Endothelial cell of umbilical vein (primary cell): Measurements from ENCODE around the gene USP48. TPM values are rescaled to one million over a fixed set of nuclear protein-coding genes. Genes with fewer than 3 reads are reported as not detected.

ENCODE experiments used
- BruUV-seq: library from RNA; stranded (reverse); fragments of 400-500 nt; replicated peaks from 2 replicates; lab custom pipeline; 2021; lab: Mats Ljungman, UMichigan
- CTCF ChIA-PET: fragments of 300-600, 350-600 bp; sonication (Branson Sonifier 250); formaldehyde crosslinking; loops from one replicate; lab custom pipeline; 2021; ENCODE audit warnings: antibody characterized with exemption, inconsistent platforms; lab: Charles Lee
- POLR2A ChIA-PET: fragments of 300-600, 350-600 bp; sonication (Branson Sonifier 250); formaldehyde crosslinking; loops from one replicate; lab custom pipeline; 2021; ENCODE audit warnings: antibody characterized with exemption, inconsistent platforms; lab: Charles Lee
- DNase-seq: peaks from one replicate; pipeline ENCODE4 v3.0.0-alpha.2; 2011; ENCODE audit warnings: low read depth, low spot score
- FAIRE-seq: peaks from 2 replicates; lab custom pipeline; 2011; peaks lifted over from hg19 to GRCh38; lab: Jason Lieb, UNC
- H2AFZ ChIP-seq: 2 replicates; pipeline ENCODE4 v1.6.0; 2012; ENCODE audit warnings: low read depth, low read length, control low read depth, inconsistent platforms
- H3K27ac ChIP-seq: 2 replicates; pipeline ENCODE4 v1.5.1; 2011; ENCODE audit warnings: low read depth, mild to moderate bottlenecking, control low read depth, low read length, moderate library complexity; ENCODE audit not compliant: insufficient read depth
- H3K27me3 ChIP-seq, 2 experiments: 2 replicates each; pipeline versions ENCODE4 v1.6.0 to v1.6.1; 2011; ENCODE audit warnings: low read length in 2 of 2, mixed read lengths in 1 of 2; ENCODE audit not compliant: control insufficient read depth in 2 of 2, insufficient read depth in 2 of 2
- H3K36me3 ChIP-seq, 2 experiments: 2 replicates in 1 of 2; 3 replicates in 1 of 2; pipeline ENCODE4 v1.5.1; 2011; ENCODE audit warnings: low read length in 2 of 2, mild to moderate bottlenecking in 1 of 2, moderate library complexity in 1 of 2; ENCODE audit not compliant: control insufficient read depth in 2 of 2, insufficient read depth in 2 of 2; ENCODE audit errors: extremely low read depth in 1 of 2
- H3K4me1 ChIP-seq: 3 replicates; pipeline ENCODE4 v1.5.1; 2011; ENCODE audit warnings: mild to moderate bottlenecking, low read length; ENCODE audit not compliant: control insufficient read depth, insufficient read depth; ENCODE audit errors: extremely low read depth
- H3K4me2 ChIP-seq: 2 replicates; pipeline ENCODE4 v1.6.1; 2011; ENCODE audit warnings: low read length, control low read depth, mixed read lengths; ENCODE audit not compliant: insufficient read depth
- H3K4me3 ChIP-seq, 3 experiments: fragments of 200-600 bp in 1 of 3; sonication (generic), shearing (Covaris generic) in 1 of 3; replicated peaks in 1 of 3; 2 replicates each; pipeline ENCODE4 v1.5.1; 2011 to 2016; ENCODE audit warnings: control low read depth in 3 of 3, low read length in 3 of 3, mild to moderate bottlenecking in 2 of 3, inconsistent platforms in 1 of 3, low read depth in 1 of 3, moderate library complexity in 1 of 3; ENCODE audit not compliant: insufficient read depth in 1 of 3
- H3K79me2 ChIP-seq: 2 replicates; pipeline ENCODE4 v1.6.0; 2012; ENCODE audit warnings: low read length, inconsistent platforms; ENCODE audit not compliant: control insufficient read depth, insufficient read depth
- H3K9ac ChIP-seq: replicated peaks from 2 replicates; pipeline ENCODE3; 2011; ENCODE audit warnings: low read length, control low read depth; ENCODE audit not compliant: insufficient read depth; ENCODE audit errors: extremely low read depth
- H3K9me1 ChIP-seq: replicated peaks from 3 replicates; pipeline ENCODE4 v1.6.0; 2011; ENCODE audit warnings: mild to moderate bottlenecking, low read length; ENCODE audit not compliant: control insufficient read depth, insufficient read depth; ENCODE audit errors: extremely low read depth
- H3K9me3 ChIP-seq: replicated peaks from 2 replicates; pipeline ENCODE4 v1.5.1; 2012; ENCODE audit warnings: low read length, inconsistent platforms; ENCODE audit not compliant: control insufficient read depth, insufficient read depth
- H4K20me1 ChIP-seq: replicated peaks from 2 replicates; pipeline ENCODE3; 2011; ENCODE audit warnings: mild to moderate bottlenecking, low read length; ENCODE audit not compliant: control insufficient read depth, insufficient read depth; ENCODE audit errors: extremely low read depth
- EZH2 ChIP-seq: IDR thresholded peaks from 2 replicates; pipeline ENCODE4 v1.6.1; 2012; ENCODE audit warnings: borderline replicate concordance, low read depth, mild to moderate bottlenecking, moderate library complexity, low read length, inconsistent platforms; ENCODE audit not compliant: severe bottlenecking
- FOS ChIP-seq: IDR thresholded peaks from 2 replicates; pipeline ENCODE4 v1.6.1; 2011; ENCODE audit warnings: mild to moderate bottlenecking, low read length, moderate library complexity, borderline replicate concordance; ENCODE audit not compliant: insufficient read depth
- GATA2 ChIP-seq: IDR thresholded peaks from 2 replicates; pipeline ENCODE4 v1.7.0; 2011; ENCODE audit warnings: low read depth, mild to moderate bottlenecking, moderate library complexity, mixed read lengths, low read length; ENCODE audit not compliant: insufficient read length, insufficient read depth
- JUN ChIP-seq: IDR thresholded peaks from 2 replicates; pipeline ENCODE4 v1.6.1; 2011; ENCODE audit warnings: borderline replicate concordance, low read depth; ENCODE audit not compliant: insufficient read length, insufficient read depth
- MYC ChIP-seq: IDR thresholded peaks from one replicate; pipeline ENCODE4 v1.6.1; 2011; ENCODE audit warnings: mild to moderate bottlenecking, low read depth, low read length
- POLR2A ChIP-seq: IDR thresholded peaks from 2 replicates; pipeline ENCODE4 v1.6.1; 2012; ENCODE audit warnings: low read depth, mild to moderate bottlenecking, control low read depth, low read length
- POLR2AphosphoS5 ChIP-seq: IDR thresholded peaks from 2 replicates; pipeline ENCODE4 v1.6.1; 2012; ENCODE audit warnings: low read depth, mild to moderate bottlenecking, control low read depth, low read length, moderate library complexity; ENCODE audit not compliant: insufficient read depth
- dilution Hi-C: fragments of 300-500 bp; cut with MboI; formaldehyde crosslinking; loops from one replicate; pipeline ENCODE4 v1.15.0; 2019; ENCODE audit warnings: low sequenced_read_pairs; ENCODE audit not compliant: extremely low pct_ligation_motif_present
- intact Hi-C: fragments of 100-400 bp; cut with micrococcal nuclease; formaldehyde crosslinking; loops from one replicate; pipeline ENCODE4 v1.10.0; 2022
- polyA plus RNA-seq, 4 experiments: library from polyadenylated mRNA; depleted of rRNA in 3 of 4; stranded (reverse) in 3 of 4; unstranded in 1 of 4; fragments of >200 nt; gene quantifications; 2 replicates each; pipeline versions ENCODE4 v1.2.1 to v1.2.3, GENCODE V29; 2011 to 2012; ENCODE audit warnings: missing spikeins in 1 of 4
- total RNA-seq: library from RNA; stranded (reverse); gene quantifications from 2 replicates; pipeline ENCODE4 v1.2.3, GENCODE V29; 2021
- TF ChIP-seq, protein P1 (sequence below): IDR thresholded peaks from 2 replicates; pipeline ENCODE4 v1.6.1; 2011; ENCODE audit not compliant: insufficient read depth, insufficient read length
- TF ChIP-seq, protein P2 (sequence below), 2 donors: IDR thresholded peaks; 1 replicate in 1 of 2; 2 replicates in 1 of 2; pipeline ENCODE4 v1.5.1; 2011; ENCODE audit warnings: low read length in 2 of 2, mild to moderate bottlenecking in 2 of 2, moderate library complexity in 2 of 2, control low read depth in 1 of 2, inconsistent platforms in 1 of 2, low read depth in 1 of 2; ENCODE audit not compliant: insufficient read depth in 1 of 2; ENCODE audit errors: extremely low read depth in 1 of 2

Gene USP48
- total and polyA plus RNA-seq, 2 donors (not counting 3 experiments of a cell fraction or from before 2014, with no cell fraction given): 27.2 to 149 TPM

DNA sequence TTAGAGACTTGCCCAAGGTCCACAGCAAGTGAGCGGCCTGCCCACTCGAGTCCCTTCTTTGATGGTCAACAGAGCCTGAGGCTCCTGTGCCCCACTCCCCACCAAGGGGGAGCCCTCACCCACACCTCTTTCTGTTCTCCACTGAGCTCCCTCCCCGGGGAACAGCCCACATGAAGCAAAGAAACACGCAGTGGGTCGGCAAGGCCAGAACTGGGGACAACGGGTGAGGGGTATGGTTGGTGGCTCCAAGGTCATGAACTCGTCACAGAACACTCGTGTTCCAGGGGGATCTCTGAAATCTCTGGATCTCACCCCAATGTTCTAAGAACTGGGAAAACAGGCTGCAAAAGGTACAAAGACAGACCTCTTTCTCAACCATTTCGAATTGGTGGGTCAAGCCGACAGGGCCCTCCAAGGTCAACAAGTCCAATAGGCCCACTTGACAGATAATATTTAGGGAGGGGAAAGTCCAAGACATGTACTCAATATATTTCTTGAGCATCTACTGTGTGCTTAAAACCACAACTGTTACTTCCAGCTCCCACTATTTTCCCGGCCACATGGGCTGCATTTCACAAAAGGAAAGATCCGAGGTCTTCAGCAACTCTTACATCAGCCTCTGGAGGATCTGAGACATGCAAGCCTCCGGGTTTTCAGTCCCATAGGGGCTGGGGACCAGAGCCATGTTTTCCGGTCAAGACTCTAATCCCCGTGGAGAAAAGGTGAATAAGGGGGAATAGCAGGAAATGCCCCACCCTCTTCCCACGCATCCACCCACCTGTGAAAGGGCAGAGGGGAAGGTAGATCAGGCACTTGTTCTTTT is 112.7 kb downstream of the USP48 start:
- ChIA-PET CTCF (interaction anchor here (1.2 kb wide), 1 partner anchor 300 kb away, joined by 4 read pairs; no protein-coding TSS in a partner anchor), POLR2A (interaction anchor here (0.6 kb wide), 1 partner anchor 565 kb away, joined by 3 read pairs; no protein-coding TSS in a partner anchor)
- H2AFZ ChIP-seq: no peak overlapping the region
- H3K4me2 ChIP-seq: no peak overlapping the region
- DNase-seq (no peak), FAIRE-seq (no peak)
- H3K79me2 ChIP-seq: no peaks in the 10 kb centered on the region
- H3K4me1 ChIP-seq: peaks cover 12% of the 10 kb centered on the region
- no peak for TF ChIP-seq GATA2
- no peak for TF ChIP-seq POLR2A
- TF ChIP-seq, protein P1, sequence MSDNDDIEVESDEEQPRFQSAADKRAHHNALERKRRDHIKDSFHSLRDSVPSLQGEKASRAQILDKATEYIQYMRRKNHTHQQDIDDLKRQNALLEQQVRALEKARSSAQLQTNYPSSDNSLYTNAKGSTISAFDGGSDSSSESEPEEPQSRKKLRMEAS: no peak
- TF ChIP-seq POLR2AphosphoS5: no peak
- TF ChIP-seq MYC: no peak
- TF ChIP-seq EZH2: no peak
- no peak for TF ChIP-seq JUN
- TF ChIP-seq FOS: no peak
- TF ChIP-seq, protein P2, sequence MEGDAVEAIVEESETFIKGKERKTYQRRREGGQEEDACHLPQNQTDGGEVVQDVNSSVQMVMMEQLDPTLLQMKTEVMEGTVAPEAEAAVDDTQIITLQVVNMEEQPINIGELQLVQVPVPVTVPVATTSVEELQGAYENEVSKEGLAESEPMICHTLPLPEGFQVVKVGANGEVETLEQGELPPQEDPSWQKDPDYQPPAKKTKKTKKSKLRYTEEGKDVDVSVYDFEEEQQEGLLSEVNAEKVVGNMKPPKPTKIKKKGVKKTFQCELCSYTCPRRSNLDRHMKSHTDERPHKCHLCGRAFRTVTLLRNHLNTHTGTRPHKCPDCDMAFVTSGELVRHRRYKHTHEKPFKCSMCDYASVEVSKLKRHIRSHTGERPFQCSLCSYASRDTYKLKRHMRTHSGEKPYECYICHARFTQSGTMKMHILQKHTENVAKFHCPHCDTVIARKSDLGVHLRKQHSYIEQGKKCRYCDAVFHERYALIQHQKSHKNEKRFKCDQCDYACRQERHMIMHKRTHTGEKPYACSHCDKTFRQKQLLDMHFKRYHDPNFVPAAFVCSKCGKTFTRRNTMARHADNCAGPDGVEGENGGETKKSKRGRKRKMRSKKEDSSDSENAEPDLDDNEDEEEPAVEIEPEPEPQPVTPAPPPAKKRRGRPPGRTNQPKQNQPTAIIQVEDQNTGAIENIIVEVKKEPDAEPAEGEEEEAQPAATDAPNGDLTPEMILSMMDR (IDR thresholded peaks at IDR 0.05; ENCODE audit: extremely low read depth in 1 of 2, insufficient read depth in 1 of 2, low read depth in 1 of 2, low read length in 2 of 2): no peak
- dilution Hi-C loops: no loop called here
- H3K27ac ChIP-seq: no peak overlapping the region
- H4K20me1 ChIP-seq: no peaks in the 10 kb centered on the region
- no peaks in the 10 kb centered on the region for H3K36me3 ChIP-seq
- peaks cover 19 to 27% of the 10 kb centered on the region in 2 experiments for H3K27me3 ChIP-seq
- intact Hi-C loops: no loop called here
- H3K4me3 ChIP-seq: no peak overlapping the region
- no peaks in the 10 kb centered on the region for H3K9me1 ChIP-seq
- no peaks in the 10 kb centered on the region for H3K9me3 ChIP-seq
- H3K9ac ChIP-seq: no peak overlapping the region
- BruUV-seq: no TSS peak
